ENCODE results near the gene ZNF169. TPM values are rescaled to one million over a fixed set of nuclear protein-coding genes. Genes with fewer than 3 reads are reported as not detected.
"Not testable (repeated sequence)": the region's sequence is repeated elsewhere in the genome, so short reads cannot be mapped to it uniquely, and the experiment has no call there.

ZNF169 gene
- total and polyA plus RNA-seq, 4 donors: 0.75 to 4.6 (median 1.4) TPM

GRCh38 chr9:94316236-94316635 lies 57.1 kb downstream of the ZNF169 start:
- not testable (repeated sequence) for H3K27me3 ChIP-seq (ENCODE audit: control insufficient read depth in 4 of 4, insufficient read depth in 4 of 4, low read length in 3 of 4); H3K27ac ChIP-seq (ENCODE audit: low read depth in 1 of 2, low read length in 2 of 2); H3K9ac ChIP-seq (ENCODE audit: low read depth in 1 of 2, low read length in 2 of 2); DNase-seq (ENCODE audit: low spot score); H3K36me3 ChIP-seq (ENCODE audit: control insufficient read depth in 4 of 4, insufficient read depth in 3 of 4, low read depth in 1 of 4, low read length in 3 of 4); H3K4me1 ChIP-seq (ENCODE audit: control insufficient read depth in 4 of 4, insufficient read depth in 4 of 4, low read length in 3 of 4); H3K9me3 ChIP-seq (ENCODE audit: control insufficient read depth in 4 of 4, low read length in 3 of 4); H3K4me3 ChIP-seq (ENCODE audit: low read depth in 1 of 3, low read length in 3 of 3)
- 64% methylated on average over 2 of the region's 5 CpGs for WGBS

DNA sequence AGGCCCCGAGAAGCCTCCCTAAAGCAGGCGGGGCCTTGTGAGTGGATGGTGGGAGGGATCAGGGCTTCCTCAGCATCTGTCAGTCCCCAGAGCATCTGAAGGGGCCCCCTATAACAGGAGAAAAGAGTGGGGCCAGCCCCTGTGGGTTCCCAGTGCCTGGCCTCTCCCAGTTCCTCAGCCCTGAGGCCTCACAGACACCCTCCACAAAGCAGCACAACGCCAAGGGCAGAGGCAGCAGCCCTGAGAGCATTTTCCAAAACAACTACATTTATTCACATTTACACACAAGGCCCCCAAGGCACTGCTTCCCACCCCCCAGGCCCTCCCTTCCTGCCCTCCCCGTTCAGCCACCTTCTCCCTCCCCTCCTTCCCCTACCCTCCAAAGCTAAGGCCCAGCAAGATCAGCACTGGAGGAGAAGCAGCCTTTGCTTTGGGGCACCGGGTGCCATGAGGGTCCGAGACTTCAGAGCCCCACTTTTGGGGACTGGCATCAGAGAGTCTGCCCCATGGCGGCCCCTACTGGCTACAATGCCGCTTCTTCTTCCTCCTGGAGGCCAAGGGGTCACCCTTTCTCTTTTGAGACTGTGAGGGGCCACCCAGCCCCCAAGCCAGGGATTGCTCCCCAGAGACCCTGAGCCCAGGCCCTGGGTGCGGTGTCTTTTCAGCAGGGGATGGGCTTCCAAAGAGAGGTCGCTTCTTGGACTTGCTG lies 59.0 kb downstream of the ZNF169 start:
- not testable (repeated sequence) for H3K9me3 ChIP-seq (ENCODE audit: control insufficient read depth in 4 of 4, low read length in 3 of 4); DNase-seq (ENCODE audit: low spot score); H3K27me3 ChIP-seq (ENCODE audit: control insufficient read depth in 4 of 4, insufficient read depth in 4 of 4, low read length in 3 of 4); H3K4me3 ChIP-seq (ENCODE audit: low read depth in 1 of 3, low read length in 3 of 3); H3K9ac ChIP-seq (ENCODE audit: low read depth in 1 of 2, low read length in 2 of 2); H3K4me1 ChIP-seq (ENCODE audit: control insufficient read depth in 4 of 4, insufficient read depth in 4 of 4, low read length in 3 of 4); H3K27ac ChIP-seq (ENCODE audit: low read depth in 1 of 2, low read length in 2 of 2); H3K36me3 ChIP-seq (ENCODE audit: control insufficient read depth in 4 of 4, insufficient read depth in 3 of 4, low read depth in 1 of 4, low read length in 3 of 4)
- 100% methylated on average over 1 of the region's 10 CpGs for WGBS

DNA sequence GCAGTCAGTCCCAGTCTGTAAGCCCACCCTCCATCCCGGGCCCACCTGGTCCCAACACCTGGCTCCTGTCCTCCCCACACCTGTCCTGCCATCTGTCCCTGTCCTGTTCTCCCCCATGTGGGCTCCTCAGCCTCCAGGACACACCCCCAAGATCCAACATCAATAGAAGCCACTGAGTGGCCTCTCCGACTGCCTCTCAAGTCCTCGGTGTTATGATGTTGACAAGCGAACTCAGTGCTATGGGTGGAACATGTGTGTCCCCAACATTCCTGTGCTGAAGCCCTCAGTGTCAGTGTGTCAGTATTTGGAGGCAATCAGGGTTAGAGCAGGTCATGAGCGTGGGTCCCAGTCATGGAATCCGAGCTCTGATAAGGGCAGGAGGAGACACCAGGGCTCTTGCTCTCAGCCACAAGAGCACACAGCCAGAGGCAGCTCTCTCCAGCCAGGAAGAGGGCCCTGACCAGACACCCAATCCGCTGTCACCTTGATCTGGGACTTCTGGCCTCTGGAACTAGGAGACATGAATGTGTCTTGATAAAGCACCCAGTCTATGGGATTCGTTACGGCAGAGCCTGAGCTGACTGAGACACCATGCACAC lies 63.3 kb downstream of the ZNF169 start:
- H3K4me1 ChIP-seq (ENCODE audit: control insufficient read depth in 4 of 4, insufficient read depth in 4 of 4, low read length in 3 of 4); H3K9me3 ChIP-seq (ENCODE audit: control insufficient read depth in 4 of 4, low read length in 3 of 4); H3K27me3 ChIP-seq (ENCODE audit: control insufficient read depth in 4 of 4, insufficient read depth in 4 of 4, low read length in 3 of 4); H3K36me3 ChIP-seq (ENCODE audit: control insufficient read depth in 4 of 4, insufficient read depth in 3 of 4, low read depth in 1 of 4, low read length in 3 of 4); H3K27ac ChIP-seq (ENCODE audit: low read depth in 1 of 2, low read length in 2 of 2); H3K4me3 ChIP-seq (ENCODE audit: low read depth in 1 of 3, low read length in 3 of 3); DNase-seq (ENCODE audit: low spot score); H3K9ac ChIP-seq (ENCODE audit: low read depth in 1 of 2, low read length in 2 of 2): not testable (repeated sequence)
- 93% methylated on average over 8 of the region's 9 CpGs for WGBS

GRCh38 chr9:94323153-94323798 lies 64.2 kb downstream of the ZNF169 start:
- WGBS: 80% methylated on average over 13 of the region's 18 CpGs

DNA sequence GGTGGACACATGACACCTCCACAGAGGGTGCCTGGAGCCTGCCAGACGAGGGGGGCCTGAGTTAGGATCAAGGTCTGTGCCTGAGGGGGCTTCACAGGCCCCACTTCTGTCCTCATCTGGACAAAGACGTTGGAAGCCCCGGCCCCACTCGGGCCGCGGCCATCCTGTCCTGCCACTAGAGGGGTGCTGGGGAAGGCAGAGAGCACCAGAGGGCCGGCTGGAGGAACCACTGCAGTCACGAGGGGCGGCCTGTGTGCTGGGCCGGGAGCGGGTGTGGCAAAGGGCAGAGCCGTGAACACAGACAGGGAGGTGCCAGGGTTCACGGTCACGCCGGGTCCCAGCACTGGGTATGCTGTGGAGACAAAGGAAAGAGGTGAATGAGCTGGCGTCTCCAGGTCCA lies 66.5 kb downstream of the ZNF169 start:
- not testable (repeated sequence) for H3K9ac ChIP-seq (ENCODE audit: low read depth in 1 of 2, low read length in 2 of 2); H3K36me3 ChIP-seq (ENCODE audit: control insufficient read depth in 4 of 4, insufficient read depth in 3 of 4, low read depth in 1 of 4, low read length in 3 of 4); DNase-seq (ENCODE audit: low spot score); H3K9me3 ChIP-seq (ENCODE audit: control insufficient read depth in 4 of 4, low read length in 3 of 4); H3K27me3 ChIP-seq (ENCODE audit: control insufficient read depth in 4 of 4, insufficient read depth in 4 of 4, low read length in 3 of 4); H3K4me3 ChIP-seq (ENCODE audit: low read depth in 1 of 3, low read length in 3 of 3); H3K4me1 ChIP-seq (ENCODE audit: control insufficient read depth in 4 of 4, insufficient read depth in 4 of 4, low read length in 3 of 4); H3K27ac ChIP-seq (ENCODE audit: low read depth in 1 of 2, low read length in 2 of 2)
- WGBS: 85% methylated on average over 15 of the region's 16 CpGs

More at GRCh38 chr9:94323153-94323798, 64.2 kb downstream of the ZNF169 start:
- H3K9me3 ChIP-seq (ENCODE audit: control insufficient read depth in 4 of 4, low read length in 3 of 4); H3K27ac ChIP-seq (ENCODE audit: low read depth in 1 of 2, low read length in 2 of 2); H3K4me3 ChIP-seq (ENCODE audit: low read depth in 1 of 3, low read length in 3 of 3); DNase-seq (ENCODE audit: low spot score); H3K27me3 ChIP-seq (ENCODE audit: control insufficient read depth in 4 of 4, insufficient read depth in 4 of 4, low read length in 3 of 4); H3K36me3 ChIP-seq (ENCODE audit: control insufficient read depth in 4 of 4, insufficient read depth in 3 of 4, low read depth in 1 of 4, low read length in 3 of 4); H3K4me1 ChIP-seq (ENCODE audit: control insufficient read depth in 4 of 4, insufficient read depth in 4 of 4, low read length in 3 of 4); H3K9ac ChIP-seq (ENCODE audit: low read depth in 1 of 2, low read length in 2 of 2): not testable (repeated sequence)

DNA sequence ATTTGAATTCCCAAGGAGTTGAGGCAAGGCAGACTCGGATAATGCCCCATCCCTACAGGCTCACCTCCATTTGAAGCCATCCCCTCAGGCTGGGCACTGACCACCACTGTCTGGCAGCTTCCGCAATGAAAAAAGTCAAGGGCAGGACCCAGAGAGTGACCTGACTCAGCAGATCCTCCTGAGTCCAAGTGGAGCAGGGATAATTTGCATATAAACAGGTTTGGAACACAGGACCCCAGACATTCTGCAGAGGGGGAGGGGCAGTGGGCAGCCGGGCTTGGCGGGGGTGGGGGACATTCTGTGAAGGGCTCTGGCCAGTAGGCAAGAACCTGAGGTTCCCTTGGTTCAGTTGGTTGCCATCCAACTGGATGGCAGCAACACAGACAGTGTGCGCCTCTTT lies 69.4 kb downstream of the ZNF169 start, which contains the start of gene NUTM2F:
Gene NUTM2F (minus strand): TSS at position 101 of the 400 bp plus-strand sequence. CDS start 21 bp downstream, at position 80.
- H3K27me3 ChIP-seq (ENCODE audit: control insufficient read depth in 4 of 4, insufficient read depth in 4 of 4, low read length in 3 of 4); H3K36me3 ChIP-seq (ENCODE audit: control insufficient read depth in 4 of 4, insufficient read depth in 3 of 4, low read depth in 1 of 4, low read length in 3 of 4); DNase-seq (ENCODE audit: low spot score); H3K9ac ChIP-seq (ENCODE audit: low read depth in 1 of 2, low read length in 2 of 2); H3K9me3 ChIP-seq (ENCODE audit: control insufficient read depth in 4 of 4, low read length in 3 of 4); H3K27ac ChIP-seq (ENCODE audit: low read depth in 1 of 2, low read length in 2 of 2); H3K4me1 ChIP-seq (ENCODE audit: control insufficient read depth in 4 of 4, insufficient read depth in 4 of 4, low read length in 3 of 4); H3K4me3 ChIP-seq (ENCODE audit: low read depth in 1 of 3, low read length in 3 of 3): not testable (repeated sequence)
- WGBS: 97% methylated on average over 2 of the region's 5 CpGs

DNA sequence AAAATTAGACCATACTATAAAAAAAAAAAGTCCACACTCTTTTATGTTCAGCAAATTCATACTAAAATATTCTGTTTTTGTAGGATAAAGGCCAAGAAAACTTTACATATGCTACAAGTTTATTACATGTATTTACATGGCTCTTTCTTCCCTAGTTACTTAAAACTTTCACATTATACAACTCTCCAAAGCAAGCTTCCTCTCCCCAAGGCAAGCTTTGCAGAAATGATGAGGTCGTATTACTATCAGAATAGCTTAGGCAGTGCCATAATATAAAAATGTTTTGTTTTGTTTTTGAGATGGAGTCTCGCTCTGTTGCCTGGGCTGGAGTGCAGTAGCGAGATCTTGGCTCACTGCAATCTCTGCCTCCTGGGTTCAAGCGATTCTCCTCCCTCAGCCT lies 77.3 kb downstream of the ZNF169 start:
- not testable (repeated sequence) for H3K4me3 ChIP-seq (ENCODE audit: low read depth in 1 of 3, low read length in 3 of 3); H3K27me3 ChIP-seq (ENCODE audit: control insufficient read depth in 4 of 4, insufficient read depth in 4 of 4, low read length in 3 of 4); DNase-seq (ENCODE audit: low spot score); H3K27ac ChIP-seq (ENCODE audit: low read depth in 1 of 2, low read length in 2 of 2); H3K9ac ChIP-seq (ENCODE audit: low read depth in 1 of 2, low read length in 2 of 2); H3K9me3 ChIP-seq (ENCODE audit: control insufficient read depth in 4 of 4, low read length in 3 of 4); H3K4me1 ChIP-seq (ENCODE audit: control insufficient read depth in 4 of 4, insufficient read depth in 4 of 4, low read length in 3 of 4); H3K36me3 ChIP-seq (ENCODE audit: control insufficient read depth in 4 of 4, insufficient read depth in 3 of 4, low read depth in 1 of 4, low read length in 3 of 4)
- 95% methylated on average over 4 of the region's 4 CpGs for WGBS

DNA sequence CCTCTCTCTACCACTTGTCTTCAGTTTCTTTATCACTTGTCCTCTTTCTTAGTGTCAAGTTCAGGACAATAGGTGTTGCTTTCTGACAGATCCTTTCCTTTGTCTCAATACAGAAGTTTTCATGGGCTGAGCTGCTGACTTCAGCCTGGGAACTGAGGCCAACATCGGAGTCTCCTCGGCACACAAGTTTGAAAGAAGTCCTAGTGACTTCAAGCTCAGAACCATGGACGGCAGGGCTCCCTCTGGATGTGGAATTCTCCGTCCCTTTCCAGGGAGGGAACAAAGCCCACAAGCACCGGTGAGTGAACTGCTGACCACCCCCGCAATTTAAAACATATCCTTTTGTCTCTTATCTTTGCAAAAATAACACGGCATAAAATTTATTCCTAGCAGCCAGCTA lies 79.6 kb downstream of the ZNF169 start:
- not testable (repeated sequence) for H3K9ac ChIP-seq (ENCODE audit: low read depth in 1 of 2, low read length in 2 of 2); H3K4me3 ChIP-seq (ENCODE audit: low read depth in 1 of 3, low read length in 3 of 3); H3K27me3 ChIP-seq (ENCODE audit: control insufficient read depth in 4 of 4, insufficient read depth in 4 of 4, low read length in 3 of 4); H3K4me1 ChIP-seq (ENCODE audit: control insufficient read depth in 4 of 4, insufficient read depth in 4 of 4, low read length in 3 of 4); H3K27ac ChIP-seq (ENCODE audit: low read depth in 1 of 2, low read length in 2 of 2); H3K9me3 ChIP-seq (ENCODE audit: control insufficient read depth in 4 of 4, low read length in 3 of 4); H3K36me3 ChIP-seq (ENCODE audit: control insufficient read depth in 4 of 4, insufficient read depth in 3 of 4, low read depth in 1 of 4, low read length in 3 of 4); DNase-seq (ENCODE audit: low spot score)
- WGBS: 72% methylated on average over 7 of the region's 7 CpGs
